RWPE2 (cell line): Measurements from ENCODE around the gene OSTM1.

Experiments used
- ATAC-seq: fragments of 200-7000 bp; cut with Tn5 transposase; 3 replicates; pipeline ENCODE4 v1.9.1; 2021; ENCODE audit warnings: low read depth
- DNase-seq: peaks from one replicate; pipeline ENCODE4 v3.0.0-alpha.2; 2020; ENCODE audit warnings: low spot score
- H3K27ac ChIP-seq: fragments of 450-650 bp; 2 replicates; pipeline ENCODE4 v1.5.1; 2017; ENCODE audit warnings: mild to moderate bottlenecking; ENCODE audit not compliant: poor library complexity, severe bottlenecking
- H3K27me3 ChIP-seq: fragments of 250-450 bp; sonication (Bioruptor Pico); 2 replicates; pipeline ENCODE4 v1.5.1; 2021; ENCODE audit warnings: mild to moderate bottlenecking, moderate library complexity; ENCODE audit not compliant: insufficient read depth, poor library complexity, severe bottlenecking
- H3K36me3 ChIP-seq: fragments of 250-450 bp; sonication (Bioruptor Pico); 2 replicates; pipeline ENCODE4 v1.5.1; 2020; ENCODE audit warnings: low read depth, mild to moderate bottlenecking, moderate library complexity
- H3K4me1 ChIP-seq: fragments of 250-450 bp; sonication (Bioruptor Pico); 2 replicates; pipeline ENCODE4 v1.5.1; 2021; ENCODE audit warnings: mild to moderate bottlenecking, moderate library complexity; ENCODE audit not compliant: insufficient read depth, poor library complexity, severe bottlenecking
- H3K4me3 ChIP-seq: fragments of 250-450 bp; sonication (Bioruptor Pico); 2 replicates; pipeline ENCODE4 v1.5.1; 2021; ENCODE audit warnings: mild to moderate bottlenecking, moderate library complexity; ENCODE audit not compliant: severe bottlenecking
- H3K9me3 ChIP-seq: fragments of 250-450 bp; sonication (Bioruptor Pico); 2 replicates; pipeline ENCODE4 v1.5.1; 2021; ENCODE audit warnings: mild to moderate bottlenecking, moderate library complexity; ENCODE audit not compliant: severe bottlenecking
- TF ChIP-seq, protein P1 (sequence below): fragments of 450-650 bp; IDR thresholded peaks from one replicate; pipeline ENCODE4 v1.5.1; 2017; ENCODE audit warnings: mild to moderate bottlenecking, moderate library complexity; ENCODE audit not compliant: poor library complexity, severe bottlenecking

OSTM1 gene

DNA sequence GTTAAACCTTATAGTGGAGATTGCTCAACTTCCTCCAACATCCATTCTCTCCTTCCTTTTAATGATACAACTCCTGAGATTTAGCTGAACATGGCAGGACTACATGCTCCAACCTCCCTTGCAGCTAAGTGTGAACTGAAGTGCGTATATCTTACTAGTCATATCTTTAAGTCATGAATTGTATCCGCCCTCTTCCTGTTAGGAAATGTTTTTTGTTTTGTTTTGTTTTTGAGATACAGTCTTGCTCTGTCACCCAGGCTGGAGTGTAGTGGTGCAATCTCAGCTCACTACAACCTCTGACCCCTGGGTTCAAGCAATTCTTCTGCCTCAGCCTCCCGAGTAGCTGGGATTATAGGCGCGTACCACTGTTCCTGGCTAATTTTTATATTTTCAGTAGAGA, 8.8 kb upstream of the OSTM1 start:
- Histone ChIP-seq H3K27ac (no peak overlapping the region), H3K4me1 (no peaks in the 10 kb centered on the region), H3K36me3 (no peaks in the 10 kb centered on the region), H3K4me3 (no peak overlapping the region), H3K9me3 (no peaks in the 10 kb centered on the region), H3K27me3 (no peaks in the 10 kb centered on the region)
- TF ChIP-seq, protein P1, sequence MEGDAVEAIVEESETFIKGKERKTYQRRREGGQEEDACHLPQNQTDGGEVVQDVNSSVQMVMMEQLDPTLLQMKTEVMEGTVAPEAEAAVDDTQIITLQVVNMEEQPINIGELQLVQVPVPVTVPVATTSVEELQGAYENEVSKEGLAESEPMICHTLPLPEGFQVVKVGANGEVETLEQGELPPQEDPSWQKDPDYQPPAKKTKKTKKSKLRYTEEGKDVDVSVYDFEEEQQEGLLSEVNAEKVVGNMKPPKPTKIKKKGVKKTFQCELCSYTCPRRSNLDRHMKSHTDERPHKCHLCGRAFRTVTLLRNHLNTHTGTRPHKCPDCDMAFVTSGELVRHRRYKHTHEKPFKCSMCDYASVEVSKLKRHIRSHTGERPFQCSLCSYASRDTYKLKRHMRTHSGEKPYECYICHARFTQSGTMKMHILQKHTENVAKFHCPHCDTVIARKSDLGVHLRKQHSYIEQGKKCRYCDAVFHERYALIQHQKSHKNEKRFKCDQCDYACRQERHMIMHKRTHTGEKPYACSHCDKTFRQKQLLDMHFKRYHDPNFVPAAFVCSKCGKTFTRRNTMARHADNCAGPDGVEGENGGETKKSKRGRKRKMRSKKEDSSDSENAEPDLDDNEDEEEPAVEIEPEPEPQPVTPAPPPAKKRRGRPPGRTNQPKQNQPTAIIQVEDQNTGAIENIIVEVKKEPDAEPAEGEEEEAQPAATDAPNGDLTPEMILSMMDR, result no peak
- no peak for DNase-seq
- no peak for ATAC-seq

DNA sequence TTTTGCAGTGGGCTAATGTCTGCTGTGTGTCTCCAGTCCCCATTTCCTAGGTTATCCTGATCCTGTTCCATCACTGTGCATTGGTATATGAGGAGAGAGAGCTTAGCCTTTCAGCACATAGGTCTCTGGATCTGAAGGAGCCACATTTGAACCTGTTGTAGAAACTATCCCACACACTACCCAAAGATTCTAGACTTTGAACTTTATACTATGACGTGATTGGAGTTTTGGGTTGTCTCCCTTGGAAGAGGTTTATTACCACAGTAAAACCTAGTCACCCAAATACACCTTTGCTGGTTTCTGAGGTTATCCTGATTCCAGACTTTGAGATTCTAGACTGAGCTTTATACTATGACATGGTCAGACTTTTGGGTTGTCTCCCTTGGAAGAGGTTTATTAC, 8.0 kb upstream of the OSTM1 start:
- Histone ChIP-seq H3K4me1 (no peaks in the 10 kb centered on the region), H3K27ac (no peak overlapping the region), H3K27me3 (no peaks in the 10 kb centered on the region), H3K4me3 (no peak overlapping the region), H3K9me3 (no peaks in the 10 kb centered on the region), H3K36me3 (no peaks in the 10 kb centered on the region)
- TF ChIP-seq, protein P1, result no peak
- no peak for ATAC-seq
- no peak for DNase-seq

GRCh38 chr6:108080010-108080780, 5.7 kb upstream of the OSTM1 start:
- peak; percentile 48; the same call in 2 of the 3 replicates for ATAC-seq
- no peak for DNase-seq

GRCh38 chr6:108078191-108078590, 3.6 kb upstream of the OSTM1 start:
- ATAC-seq (no peak), DNase-seq (no peak)
- Histone ChIP-seq H3K27ac (no peak overlapping the region), H3K4me3 (no peak overlapping the region), H3K9me3 (no peaks in the 10 kb centered on the region), H3K36me3 (no peaks in the 10 kb centered on the region), H3K4me1 (peaks cover 10% of the 10 kb centered on the region), H3K27me3 (no peaks in the 10 kb centered on the region)
- TF ChIP-seq, protein P1, result no peak

More at GRCh38 chr6:108080010-108080780, 5.7 kb upstream of the OSTM1 start:
- Histone ChIP-seq H3K27me3 (no peaks in the 10 kb centered on the region), H3K9me3 (no peaks in the 10 kb centered on the region), H3K36me3 (no peaks in the 10 kb centered on the region), H3K27ac (no peak overlapping the region), H3K4me1 (peaks cover 2% of the 10 kb centered on the region), H3K4me3 (no peak overlapping the region)
- TF ChIP-seq, protein P1, result no peak

- peaks cover 16% of the 10 kb centered on the region for H3K4me1 ChIP-seq
- peak overlapping the region; percentile 99 for H3K4me3 ChIP-seq
- peak; percentile 64 for DNase-seq
- H3K27ac ChIP-seq, result peak overlapping the region; percentile 5
- TF ChIP-seq, protein P1, result no peak
- H3K36me3 ChIP-seq, result no peaks in the 10 kb centered on the region
- peak; percentile 59 for ATAC-seq
- H3K27me3 ChIP-seq, result no peaks in the 10 kb centered on the region
- no peaks in the 10 kb centered on the region for H3K9me3 ChIP-seq
Measured at GRCh38 chr6:108074057-108074358, 533 bp downstream of the OSTM1 start.
